22Rv1 (cell line): Measurements from ENCODE around the gene MEF2C.

ENCODE experiments used
- CTCF ChIP-seq: fragments of 450-650 bp; IDR thresholded peaks from 2 replicates; pipeline ENCODE4 v1.5.1; 2017; ENCODE audit warnings: mild to moderate bottlenecking
- ZFX ChIP-seq: fragments of 450-650 bp; IDR thresholded peaks from 2 replicates; pipeline ENCODE4 v1.6.1; 2017; ENCODE audit warnings: antibody characterized with exemption, borderline replicate concordance

DNA sequence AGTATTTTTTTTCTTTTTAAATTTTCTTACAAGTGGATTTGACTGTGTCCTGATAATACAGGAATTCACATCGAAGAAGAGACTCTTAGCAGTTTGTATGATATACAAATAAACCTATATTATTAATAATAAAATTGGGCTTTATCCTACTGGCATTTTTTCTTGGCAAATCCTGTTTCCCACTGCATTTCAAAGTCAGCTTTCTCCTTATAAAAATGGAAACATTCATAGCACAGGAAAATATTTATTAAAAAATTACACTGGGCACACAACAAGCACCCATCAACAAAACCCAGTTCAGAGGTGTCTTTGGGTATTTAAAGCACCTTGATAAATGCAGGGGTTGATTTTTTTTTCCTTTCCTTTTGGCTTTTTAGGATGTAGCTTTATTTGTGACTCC is 200.9 kb downstream of the MEF2C start:
- TF ChIP-seq CTCF (no peak), ZFX (no peak)
